Fibroblast of peridontal ligament (primary cell): ENCODE results near the gene SAA2.
"Not testable (repeated sequence)": the region's sequence is repeated elsewhere in the genome, so short reads cannot be mapped to it uniquely, and the experiment has no call there.

Experiments
- DNase-seq: peaks from one replicate; pipeline ENCODE4 v3.0.0-alpha.2; 2010; ENCODE audit errors: extremely low read depth

The SAA2 gene

DNA sequence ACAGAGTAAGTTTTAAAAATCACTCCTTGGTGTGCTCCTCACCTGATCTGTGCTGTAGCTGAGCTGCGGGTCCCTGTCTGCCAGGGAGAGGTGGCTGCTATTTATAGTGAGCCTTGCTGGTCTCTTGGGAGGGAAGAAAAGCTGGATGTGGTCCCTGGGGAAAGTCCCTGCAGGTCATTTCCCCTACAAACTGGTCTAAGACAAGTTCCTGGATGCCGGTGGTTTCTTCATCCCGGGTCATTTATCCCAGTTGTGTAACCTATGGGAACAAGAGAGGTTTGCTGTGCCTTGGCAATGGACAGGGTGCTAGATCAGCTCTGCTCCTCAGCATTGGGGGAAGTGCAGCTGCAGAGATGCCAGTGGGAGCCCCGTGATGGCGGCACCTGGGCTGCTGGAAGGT, at the start of gene SAA2:
Gene SAA2 (minus strand): TSS at position 108 of the 400 bp plus-strand sequence. CDS start 657 bp downstream, outside the sequence.
- no peak for DNase-seq

DNA sequence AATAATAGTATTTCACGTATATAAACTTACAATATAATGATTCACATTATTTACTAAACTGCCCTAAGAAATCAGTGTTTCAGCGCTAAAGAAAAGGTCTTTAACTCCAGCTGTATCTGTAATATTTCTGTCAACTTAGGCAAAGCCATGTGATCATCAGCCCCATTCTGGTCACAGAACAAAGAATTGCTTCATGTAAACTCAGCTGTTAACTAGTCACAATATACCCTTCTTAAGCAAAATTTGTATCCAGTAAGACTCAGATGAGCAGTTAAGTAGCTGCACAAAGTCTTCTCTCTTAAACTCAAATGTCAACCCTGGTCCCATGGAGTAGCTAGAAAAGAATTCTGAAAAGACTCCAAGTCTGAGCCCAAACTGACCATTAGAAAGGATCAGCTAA, 46.8 kb upstream of the SAA2 start:
- no peak for DNase-seq

DNA sequence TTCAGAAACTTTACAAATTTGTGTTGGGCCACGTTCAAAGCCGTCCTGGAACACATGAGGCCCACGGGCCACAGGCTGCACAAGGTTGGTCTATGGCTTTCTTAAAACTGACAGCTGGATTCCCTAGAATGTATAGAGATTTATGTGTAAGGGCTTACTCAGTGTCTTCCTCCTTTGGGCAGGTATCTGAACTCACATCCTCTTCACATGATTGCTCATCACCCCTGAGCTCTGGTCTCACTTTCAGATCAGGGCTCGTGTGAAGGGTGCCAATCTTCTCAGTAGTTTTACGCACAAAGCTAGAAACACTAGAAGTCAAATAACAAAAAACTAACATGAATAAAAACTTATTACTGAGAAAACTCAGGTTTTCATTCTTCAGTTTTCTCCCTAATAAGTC, 46.4 kb upstream of the SAA2 start:
- no peak for DNase-seq

DNA sequence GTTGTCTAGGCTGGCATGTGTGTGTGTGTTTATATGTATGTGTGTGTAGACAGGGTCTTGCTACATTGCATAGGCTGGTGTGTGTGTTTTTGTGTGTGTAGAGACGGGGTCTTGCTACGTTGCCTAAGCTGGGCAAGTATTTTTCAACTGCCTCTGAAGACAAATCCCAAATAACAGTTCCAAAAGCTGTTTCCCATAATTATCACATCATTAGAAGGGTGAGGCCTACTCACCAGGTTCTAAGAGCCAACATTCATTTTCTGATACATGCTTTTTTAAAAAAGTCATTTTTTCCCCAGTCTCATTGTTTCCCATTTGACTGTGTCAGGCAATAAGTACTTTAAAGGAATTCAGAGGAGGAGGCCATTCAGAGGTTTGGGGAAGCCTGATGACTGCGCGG, 40.4 kb upstream of the SAA2 start:
- no peak for DNase-seq

DNA sequence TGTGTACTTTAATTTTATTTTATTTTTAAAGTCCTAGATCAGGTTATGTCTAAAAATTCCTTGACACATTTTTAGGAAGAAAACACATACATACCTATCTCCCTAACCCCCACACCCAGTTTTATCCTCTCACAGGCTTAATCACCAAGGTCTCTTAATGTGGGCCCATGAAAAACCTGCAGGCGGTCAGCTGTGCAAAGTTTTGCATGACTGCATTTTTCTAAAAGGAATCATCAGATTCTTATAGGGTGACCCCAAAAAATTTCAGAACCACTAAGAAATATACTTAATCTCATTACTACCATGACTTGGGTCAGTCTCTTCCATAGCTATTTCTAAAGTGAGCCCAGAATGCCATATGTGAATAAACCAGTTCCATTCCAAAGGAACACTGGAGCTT, 37.4 kb upstream of the SAA2 start:
- no peak for DNase-seq

DNA sequence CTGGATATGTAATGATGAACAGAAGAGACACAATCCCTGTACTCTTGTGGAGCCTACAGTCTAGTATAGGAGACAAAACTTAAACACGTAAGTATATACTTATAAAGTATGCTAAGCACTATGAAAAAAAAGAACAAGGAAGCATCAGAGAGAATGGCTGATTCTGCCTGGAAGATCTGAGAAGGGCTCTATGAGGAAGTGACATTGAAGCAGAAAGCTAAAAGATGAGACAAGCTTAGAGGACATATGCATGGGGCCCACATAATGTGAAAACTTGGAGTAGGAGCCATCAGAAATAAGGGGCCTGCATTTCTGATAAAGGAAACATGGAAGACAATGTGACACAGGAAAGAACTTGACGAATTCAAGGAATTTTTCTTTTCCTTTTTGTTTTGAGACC, 34.2 kb upstream of the SAA2 start:
- DNase-seq: no peak

DNA sequence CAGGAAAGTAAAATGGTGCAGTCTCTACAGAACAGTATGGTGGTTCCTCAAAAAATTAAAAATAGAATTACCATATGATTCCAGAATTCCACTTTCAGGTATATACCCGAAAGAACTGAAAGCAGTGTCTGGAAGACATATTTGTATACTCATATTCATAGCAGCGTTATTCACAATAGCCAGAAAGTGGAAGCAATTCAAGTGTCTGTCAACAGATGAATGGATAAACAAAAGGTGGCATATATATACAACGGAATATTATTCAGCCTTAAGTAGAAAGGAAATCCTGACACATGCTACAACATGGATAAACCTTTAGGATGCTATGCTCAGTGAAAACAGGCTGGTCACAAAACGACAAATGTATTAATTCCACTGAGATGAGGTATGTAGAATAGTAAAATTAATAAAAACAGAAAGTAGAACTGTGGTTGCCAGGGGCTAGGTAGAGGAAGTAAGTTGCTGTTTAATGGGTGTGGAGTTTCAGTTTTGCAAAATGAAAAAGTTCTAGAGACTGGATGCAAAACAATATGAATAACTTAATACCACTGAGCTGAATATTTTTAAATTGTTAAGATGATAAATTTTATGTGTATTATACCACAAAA, 32.1 kb upstream of the SAA2 start:
- no peak for DNase-seq

DNA sequence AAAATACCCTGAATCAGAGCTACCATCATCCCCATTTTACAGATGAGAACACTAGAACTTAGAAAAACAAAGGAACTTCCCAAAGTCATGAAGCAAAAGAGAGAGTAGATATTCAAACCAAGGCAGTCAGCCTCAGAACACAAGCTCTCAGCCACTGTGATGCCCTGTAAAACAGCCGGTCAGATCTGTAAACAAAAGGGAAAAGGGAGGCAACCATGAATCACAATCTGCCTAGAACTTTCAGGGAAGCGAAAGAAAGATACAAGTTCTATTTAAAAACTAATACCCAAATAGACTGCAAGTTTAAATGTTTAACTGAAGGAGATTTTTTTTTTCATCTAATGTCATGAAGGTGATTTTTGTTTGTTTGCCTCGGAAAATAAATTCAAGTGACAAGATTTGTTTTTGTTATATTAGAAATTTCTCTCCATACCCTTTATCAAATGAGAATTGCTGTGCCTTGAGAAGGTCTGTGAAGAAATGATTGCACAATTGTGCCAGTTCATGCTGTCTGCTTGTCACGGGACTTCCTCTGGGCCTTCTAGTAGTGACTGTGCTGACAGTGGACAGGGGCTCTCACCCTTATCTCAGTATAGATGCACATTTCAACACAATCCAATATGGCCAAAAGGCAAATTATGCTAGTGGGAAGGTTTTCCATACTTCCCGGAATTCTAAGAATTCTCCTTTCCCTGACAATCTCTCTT, 29.2 kb upstream of the SAA2 start:
- no peak for DNase-seq

DNA sequence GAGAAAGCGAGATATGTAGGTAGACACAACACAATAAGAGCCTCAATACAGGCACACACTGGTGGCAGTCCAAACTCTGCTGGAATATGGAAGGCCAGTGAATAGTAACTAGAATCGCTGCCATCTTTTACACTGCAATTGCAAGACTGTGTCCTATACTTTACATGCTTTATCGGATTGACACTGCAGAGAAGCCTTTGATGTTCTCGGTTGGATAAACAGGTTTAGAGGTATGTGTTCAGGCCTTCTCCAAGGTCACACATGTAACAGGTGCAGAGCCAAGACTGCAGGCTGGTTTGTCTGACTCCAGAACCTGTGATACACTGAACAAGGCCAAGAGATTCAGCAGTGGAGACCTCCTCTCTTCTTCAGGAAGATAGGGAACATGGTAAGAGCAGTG, 22.7 kb upstream of the SAA2 start:
- DNase-seq: no peak

DNA sequence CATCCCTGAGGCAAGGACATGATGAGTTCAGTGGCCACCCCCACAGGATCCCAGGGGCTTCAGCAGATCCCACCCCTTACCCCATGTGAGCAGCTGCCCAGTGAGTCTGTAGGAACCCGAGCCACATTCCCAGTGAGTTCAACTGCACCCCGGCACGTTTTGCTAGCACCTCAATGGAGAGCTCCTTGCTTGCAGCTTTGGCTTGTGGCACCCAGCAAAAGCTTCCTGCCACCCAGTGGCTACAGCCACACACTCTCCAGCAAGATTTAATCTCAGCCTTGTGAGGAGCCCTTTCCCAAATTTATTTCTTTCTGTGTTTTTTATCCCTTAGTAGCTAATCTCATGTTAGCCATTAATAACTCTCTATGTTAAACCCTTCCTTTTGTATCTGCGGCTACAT, 21.6 kb upstream of the SAA2 start:
- DNase-seq: no peak

DNA sequence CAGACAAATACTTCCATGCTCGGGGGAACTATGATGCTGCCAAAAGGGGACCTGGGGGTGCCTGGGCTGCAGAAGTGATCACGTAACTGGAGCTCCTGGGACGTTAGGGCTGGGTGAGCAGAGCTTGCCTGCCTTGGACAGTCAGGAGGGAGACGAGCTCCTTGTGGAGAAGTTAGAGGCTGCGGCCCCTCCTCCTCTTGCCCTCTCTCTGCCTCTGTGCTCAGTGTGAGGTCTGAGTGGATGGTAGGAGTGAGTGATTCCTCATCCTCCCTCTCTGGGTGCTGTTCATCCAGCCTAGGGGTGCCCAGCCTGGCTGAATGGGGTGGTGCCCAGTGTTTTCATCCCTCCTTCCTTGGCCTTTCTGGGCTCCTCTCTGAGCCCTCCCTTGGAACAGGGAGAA, 20.8 kb upstream of the SAA2 start:
- DNase-seq: not testable (repeated sequence)

DNA sequence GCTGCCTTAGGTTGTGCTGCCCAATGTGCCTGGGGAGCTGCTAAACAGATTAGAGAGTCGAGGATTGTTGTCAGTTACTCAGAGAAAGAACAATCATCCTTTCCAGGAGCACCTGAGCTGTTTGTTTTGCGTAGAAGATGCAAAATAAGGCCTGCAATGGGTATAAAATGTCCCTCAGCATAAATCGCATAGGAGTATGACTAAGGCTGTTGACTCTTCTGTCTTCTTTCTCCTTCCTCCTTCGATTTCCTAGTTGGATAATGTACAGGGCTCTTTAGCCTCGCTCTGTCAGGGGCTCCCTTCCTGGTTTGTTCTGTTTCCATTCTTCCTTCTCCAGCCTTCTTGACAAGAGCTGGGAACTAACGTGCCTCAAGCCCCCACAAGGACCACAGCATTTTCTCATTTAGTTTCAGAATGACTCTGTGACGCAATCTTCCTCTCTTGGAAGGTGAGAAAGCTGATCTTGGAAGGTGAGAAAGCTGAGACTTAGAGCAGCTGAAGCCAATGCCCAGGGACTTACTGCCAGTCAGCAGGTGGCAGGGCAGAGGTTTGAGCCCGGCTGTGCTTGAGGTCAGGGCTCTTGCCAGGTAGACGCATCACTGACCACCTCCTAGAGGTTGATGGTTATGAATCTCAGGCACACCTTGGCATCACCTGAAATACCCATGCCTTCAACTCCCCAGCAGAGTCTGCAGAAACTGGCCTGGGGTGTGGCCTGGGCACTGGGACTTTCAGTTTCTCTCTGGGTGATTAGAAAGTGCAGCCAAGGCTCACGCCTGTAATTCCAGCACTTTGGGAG, 19.1 kb upstream of the SAA2 start:
- DNase-seq: not testable (repeated sequence)

DNA sequence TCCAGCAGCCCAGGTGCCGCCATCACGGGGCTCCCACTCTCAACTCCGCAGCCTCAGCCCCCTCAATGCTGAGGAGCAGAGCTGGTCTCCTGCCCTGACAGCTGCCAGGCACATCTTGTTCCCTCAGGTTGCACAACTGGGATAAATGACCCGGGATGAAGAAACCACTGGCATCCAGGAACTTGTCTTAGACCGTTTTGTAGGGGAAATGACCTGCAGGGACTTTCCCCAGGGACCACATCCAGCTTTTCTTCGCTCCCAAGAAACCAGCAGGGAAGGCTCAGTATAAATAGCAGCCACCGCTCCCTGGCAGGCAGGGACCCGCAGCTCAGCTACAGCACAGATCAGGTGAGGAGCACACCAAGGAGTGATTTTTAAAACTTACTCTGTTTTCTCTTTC, 17.5 kb upstream of the SAA2 start, which contains the start of gene SAA1:
Gene SAA1 (plus strand): TSS at position 316 of the 400 bp plus-strand sequence. CDS start 624 bp downstream, outside the sequence.
- no peak for DNase-seq

DNA sequence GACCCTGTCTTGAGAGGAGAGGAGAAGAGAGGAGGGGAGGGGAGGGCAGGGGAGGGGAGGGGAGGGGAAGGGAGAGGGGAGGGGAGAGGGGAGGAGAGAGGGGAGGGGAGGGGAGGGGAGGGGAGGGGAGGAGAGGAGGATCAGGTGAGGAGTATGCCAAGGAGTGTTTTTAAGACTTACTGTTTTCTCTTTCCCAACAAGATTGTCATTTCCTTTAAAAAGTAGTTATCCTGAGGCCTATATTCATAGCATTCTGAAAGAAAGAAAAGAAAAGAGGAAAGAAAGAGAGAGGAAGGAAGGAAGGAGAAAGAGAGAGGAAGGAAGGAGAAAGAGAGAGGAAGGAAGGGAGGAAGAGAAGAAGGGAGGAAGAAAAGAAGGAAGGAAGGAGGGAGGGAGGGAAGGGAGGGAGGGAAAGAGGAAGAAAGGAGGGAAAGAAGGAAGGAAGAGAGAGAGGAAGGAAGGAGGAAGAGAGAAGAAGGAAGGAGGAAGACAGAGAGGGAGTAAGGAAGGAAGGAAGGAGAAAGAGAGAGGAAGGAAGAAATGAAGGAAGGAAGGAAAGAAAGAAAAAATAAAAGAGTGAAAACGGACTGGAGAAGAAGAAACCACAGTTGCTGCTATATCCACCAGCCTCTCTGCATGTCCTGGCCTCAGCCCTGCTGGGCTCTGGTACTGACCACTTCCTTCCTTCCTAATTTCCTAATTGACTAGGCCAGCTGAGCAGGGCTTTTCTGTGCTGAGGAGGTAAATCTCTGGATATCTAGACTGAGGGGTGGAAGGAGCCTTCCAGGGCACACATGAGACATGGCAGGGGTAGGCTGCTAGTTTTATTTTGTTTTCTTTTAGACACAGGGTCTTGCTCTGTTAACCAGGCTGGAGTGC, 16.4 kb upstream of the SAA2 start:
- no peak for DNase-seq

DNA sequence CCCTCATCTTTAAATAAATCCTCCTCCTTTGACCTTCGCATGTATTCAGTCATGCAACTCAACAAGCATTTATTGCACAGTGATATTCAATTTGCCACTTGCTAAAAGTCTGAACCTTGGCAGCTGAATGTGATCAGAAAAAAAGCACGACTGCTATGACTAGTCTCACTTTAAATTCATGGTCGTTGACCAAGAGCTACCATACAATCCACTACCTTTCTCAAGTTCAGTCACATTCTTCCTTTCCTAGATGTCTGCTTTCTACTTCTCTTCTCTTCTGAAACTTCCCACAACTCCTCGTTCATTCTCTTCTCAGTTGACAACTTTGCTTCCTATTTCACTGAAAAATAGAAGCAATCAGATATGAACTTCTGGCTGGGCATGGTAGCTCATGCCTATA, 15.6 kb upstream of the SAA2 start:
- DNase-seq: no peak

DNA sequence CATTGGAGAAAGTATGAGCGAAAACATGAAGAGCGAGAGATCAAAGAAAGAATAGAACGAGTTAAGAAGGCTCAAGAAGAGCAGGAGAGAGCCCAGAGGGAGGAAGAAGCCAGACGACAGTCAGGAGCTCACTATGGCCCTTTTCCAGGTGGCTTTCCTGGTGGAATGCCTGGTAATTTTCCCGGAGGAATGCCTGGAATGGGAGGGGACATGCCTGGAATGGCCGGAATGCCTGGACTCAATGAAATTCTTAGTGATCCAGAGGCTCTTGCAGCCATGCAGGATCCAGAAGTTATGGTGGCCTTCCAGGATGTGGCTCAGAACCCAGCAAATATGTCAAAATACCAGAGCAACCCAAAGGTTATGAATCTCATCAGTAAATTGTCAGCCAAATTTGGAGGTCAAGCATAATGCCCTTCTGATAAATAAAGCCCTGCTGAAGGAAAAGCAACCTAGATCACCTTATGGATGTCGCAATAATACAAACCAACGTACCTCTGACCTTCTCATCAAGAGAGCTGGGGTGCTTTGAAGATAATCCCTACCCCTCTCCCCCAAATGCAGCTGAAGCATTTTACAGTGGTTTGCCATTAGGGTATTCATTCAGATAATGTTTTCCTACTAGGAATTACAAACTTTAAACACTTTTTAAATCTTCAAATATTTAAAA, 14.3 kb upstream of the SAA2 start:
- not testable (repeated sequence) for DNase-seq

DNA sequence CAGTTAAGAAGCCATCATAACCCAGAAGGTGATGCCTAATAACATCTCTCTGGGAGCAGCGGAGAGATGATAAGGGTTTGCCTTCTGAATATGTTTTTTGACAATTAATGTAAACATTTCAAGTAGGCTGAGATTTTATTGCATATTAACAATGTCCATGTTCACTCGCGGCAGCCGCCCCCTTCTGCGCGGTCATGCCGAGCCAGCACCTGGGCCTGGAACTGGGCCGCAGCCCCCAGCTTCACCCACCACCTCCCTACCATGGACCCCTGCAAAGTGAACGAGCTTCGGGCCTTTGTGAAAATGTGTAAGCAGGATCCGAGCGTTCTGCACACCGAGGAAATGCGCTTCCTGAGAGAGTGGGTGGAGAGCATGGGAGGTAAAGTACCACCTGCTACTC, 13.3 kb upstream of the SAA2 start:
- DNase-seq: no peak

DNA sequence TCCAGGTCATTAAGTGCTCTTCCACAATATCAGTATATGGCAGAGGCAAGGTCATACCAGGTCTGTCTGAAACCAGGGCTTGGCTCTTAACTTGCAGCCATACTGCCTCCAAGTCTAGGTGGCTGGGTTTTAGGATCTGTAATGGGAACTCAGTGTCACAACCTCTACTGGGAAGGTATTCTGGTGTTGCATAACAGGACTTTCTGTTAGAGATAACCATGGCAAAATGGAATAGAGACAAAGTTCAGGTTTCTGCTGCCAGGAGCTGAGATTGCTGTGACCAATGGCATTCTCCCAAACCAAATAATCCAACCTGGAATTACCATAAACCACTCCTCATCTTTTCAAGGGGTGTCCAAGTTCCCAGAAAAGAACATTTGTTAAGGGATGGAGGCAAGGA, 10.8 kb upstream of the SAA2 start:
- DNase-seq: no peak

DNA sequence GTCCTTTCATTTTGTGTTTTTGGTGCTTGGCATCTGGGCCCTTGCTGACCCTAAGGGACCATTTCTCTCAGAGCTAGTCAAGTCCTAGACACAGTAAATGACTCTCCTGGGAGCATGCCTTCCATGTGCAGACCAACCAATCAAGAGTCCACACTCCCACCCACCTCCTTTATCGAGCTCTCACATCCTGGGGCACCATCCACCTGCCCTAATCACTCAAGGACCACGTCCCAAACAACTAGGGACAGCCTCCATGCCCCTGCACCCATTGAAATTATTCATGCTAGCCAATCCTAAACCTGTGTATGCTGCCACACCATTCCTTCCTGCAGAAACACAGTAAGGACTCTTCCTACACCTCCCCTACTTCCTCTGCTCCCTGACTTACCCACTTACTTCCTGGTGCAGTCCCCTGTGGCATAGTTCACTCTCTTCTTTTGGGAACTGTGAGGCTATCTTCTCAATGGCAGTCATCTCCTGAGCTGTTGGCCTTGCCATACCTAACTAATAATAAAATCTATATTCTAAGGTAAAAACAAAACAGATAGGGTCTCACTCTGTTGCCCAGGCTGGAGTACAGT, 6.4 kb upstream of the SAA2 start:
- no peak for DNase-seq

DNA sequence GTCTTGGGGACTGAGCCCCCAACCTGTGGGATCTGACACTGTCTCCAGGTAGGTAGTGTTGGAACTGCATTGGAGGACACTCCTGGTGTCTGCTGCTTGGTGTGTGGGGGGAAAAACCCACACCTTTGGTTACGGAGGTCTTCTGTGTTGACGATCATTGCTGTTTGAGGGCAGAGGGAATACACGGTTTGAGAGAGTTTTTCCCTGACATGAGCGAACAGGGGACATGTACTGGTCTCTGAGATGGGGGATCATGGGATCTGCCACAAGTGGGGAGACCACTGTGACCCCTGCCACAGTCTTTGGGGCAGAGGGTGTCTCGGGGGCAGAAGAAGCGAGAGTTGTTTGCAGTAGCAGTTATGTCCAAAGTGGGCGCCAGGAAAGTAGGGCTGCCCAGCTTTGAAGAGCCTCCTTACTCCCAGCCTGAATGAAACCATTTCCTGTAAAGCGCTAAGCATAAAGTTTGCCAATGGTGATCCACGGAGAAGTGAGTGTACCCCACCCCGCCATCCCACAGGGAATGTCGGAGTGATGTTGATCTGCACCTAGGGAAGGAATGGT, 5.4 kb upstream of the SAA2 start:
- no peak for DNase-seq

DNA sequence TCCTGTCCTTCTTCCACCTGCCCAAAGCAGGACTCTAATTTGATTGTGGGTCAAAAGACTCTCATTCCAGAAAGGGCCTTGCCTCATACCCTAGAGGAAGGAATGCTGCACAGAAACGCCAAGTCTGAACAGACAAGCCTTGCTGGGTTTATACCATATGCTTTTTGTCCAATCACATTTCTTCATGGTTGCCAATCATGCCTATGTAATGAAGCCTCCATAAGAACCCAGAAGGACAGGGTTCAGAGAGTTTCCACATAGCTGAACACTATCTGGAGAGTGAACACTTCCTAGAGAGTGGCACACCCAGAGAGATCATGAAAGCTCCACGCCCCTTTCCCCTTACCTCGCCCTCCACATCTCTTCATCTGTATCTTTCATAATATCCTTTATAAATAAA, 4.8 kb upstream of the SAA2 start:
- DNase-seq: no peak
